GM21619 (cell line): ENCODE measurements around the gene OR4N2.
"Not testable (repeated sequence)": the region's sequence is repeated elsewhere in the genome, so short reads cannot be mapped to it uniquely, and the experiment has no call there.

Experiments
- ATAC-seq: cut with Tn5 transposase; IDR thresholded peaks from one replicate; pipeline ENCODE4 v1.9.1; 2021; ENCODE audit not compliant: unreplicated experiment

OR4N2 gene, protein sequence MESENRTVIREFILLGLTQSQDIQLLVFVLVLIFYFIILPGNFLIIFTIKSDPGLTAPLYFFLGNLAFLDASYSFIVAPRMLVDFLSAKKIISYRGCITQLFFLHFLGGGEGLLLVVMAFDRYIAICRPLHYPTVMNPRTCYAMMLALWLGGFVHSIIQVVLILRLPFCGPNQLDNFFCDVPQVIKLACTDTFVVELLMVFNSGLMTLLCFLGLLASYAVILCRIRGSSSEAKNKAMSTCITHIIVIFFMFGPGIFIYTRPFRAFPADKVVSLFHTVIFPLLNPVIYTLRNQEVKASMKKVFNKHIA

GRCh38 chr14:19803470-19803869, at the start of gene OR4N2:
OR4N2 (plus strand) TSS chr14:19803770; CDS start chr14:19827449, 23,679 bp downstream.
- not testable (repeated sequence) for ATAC-seq

GRCh38 chr14:19754172-19754571, 49.4 kb upstream of the OR4N2 start:
- ATAC-seq, result no peak

- not testable (repeated sequence) for ATAC-seq
These were observed 32.1 kb upstream of the OR4N2 start for GRCh38 chr14:19771491-19771890.

- no peak for ATAC-seq
These were observed 31.6 kb upstream of the OR4N2 start for GRCh38 chr14:19771895-19772430.

DNA sequence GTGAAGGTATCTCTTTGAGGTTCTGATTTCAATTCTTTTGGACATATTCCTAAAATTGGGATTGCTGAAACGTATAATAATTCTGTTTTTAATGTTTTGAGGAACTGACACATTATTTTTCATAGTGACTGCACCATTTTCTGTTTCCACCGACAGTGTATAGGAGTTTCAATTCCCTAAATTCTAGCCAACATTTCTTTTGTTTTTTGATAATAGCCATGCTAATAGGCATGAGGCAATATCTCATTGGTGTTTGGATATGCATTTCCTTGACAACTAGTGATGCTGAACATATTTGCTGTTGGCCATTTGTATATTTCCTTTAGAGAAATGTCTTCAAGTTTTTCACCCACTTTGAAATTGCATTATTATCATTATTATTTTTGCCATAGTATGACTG, 31.1 kb upstream of the OR4N2 start:
- ATAC-seq, result not testable (repeated sequence)

- not testable (repeated sequence) for ATAC-seq
These were observed 30.4 kb upstream of the OR4N2 start, which contains the start of gene OR4M1 for GRCh38 chr14:19773204-19773603. OR4M1 (plus strand) TSS chr14:19773504; CDS start chr14:19780323, 6,819 bp downstream.

GRCh38 chr14:19775587-19775986, 28.0 kb upstream of the OR4N2 start:
- ATAC-seq, result no peak

- not testable (repeated sequence) for ATAC-seq
These were observed 17.7 kb upstream of the OR4N2 start for GRCh38 chr14:19785848-19786247.

- not testable (repeated sequence) for ATAC-seq
These were observed 16.3 kb upstream of the OR4N2 start for GRCh38 chr14:19787318-19787717.

GRCh38 chr14:19788150-19788549, 15.4 kb upstream of the OR4N2 start:
- not testable (repeated sequence) for ATAC-seq

GRCh38 chr14:19796520-19797108, 7.0 kb upstream of the OR4N2 start:
- not testable (repeated sequence) for ATAC-seq

DNA sequence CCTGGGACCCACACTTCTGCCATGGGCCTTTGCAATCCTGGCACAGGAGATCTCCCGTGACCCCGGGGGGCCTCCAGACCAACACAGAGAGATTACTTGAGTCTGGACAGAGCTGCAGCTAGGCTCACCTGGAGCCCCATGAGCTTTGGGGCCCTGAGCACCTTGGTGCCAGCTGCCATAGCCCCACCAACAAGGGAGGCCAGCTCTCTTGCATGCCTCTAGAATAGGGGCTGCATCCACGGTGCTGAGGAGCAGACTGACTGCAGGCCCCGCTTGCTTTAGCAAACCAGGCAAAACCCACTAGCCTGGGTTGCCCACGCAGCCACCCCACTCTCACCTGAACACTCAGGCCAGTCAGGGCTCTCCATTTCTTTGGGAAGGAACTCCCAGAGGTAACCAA, 3.7 kb upstream of the OR4N2 start:
- no peak for ATAC-seq

- ATAC-seq, result no peak
These were observed 3.1 kb upstream of the OR4N2 start for GRCh38 chr14:19800282-19801117.

DNA sequence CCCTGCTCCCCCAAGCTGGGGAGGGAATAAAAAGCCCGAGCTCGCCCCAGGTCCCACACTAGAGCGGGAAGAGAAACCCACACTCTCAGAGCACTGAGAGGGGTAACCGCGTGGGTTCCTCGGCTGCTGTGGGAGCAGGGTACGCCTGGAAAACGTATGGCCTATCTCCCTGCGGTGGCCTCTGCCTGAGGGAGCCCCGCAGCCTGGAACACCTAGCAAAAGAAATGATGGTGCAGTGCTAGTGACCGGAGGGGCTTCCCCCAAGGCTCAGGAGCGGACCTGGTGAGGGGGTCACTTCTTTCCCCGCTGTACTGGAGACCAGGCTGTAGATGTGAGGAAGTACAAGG, 2.5 kb upstream of the OR4N2 start:
- ATAC-seq, result no peak

DNA sequence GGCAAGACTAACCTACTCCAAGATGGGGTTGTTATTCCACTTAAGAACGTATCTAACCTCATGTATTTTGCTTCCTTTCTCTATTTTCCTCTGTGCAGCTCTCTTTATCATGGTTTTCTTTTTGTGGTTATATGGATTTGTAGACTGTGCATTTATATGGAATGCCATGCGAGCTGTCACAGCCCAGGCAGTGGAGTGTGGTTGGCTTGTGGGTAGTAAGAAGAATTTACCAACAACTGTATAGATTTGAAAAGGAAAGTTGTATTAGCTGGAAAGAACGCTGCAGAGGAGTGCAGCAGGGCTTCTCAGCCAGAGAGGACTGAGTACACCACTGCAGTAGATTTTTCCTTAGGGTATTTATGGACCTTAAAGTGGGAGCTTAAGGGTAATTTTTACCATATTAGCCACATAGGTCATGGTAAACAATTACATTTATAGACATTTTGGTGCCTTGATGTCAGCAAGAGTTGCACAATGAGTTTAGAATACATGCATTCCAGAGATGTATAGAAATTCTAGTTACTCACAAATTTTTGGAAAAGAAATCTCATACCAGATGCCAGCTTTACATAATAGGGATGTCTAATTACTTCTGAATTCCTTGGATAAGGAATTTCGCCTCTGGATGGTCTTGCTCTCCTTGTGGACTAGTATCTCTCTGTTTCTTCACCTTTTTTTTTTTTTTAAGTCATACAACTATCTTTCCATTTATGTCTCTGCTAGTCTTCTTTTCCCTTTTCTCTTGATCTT, 9.8 kb downstream of the OR4N2 start:
- not testable (repeated sequence) for ATAC-seq

- not testable (repeated sequence) for ATAC-seq
These were observed 16.3 kb downstream of the OR4N2 start for GRCh38 chr14:19819879-19820278.

DNA sequence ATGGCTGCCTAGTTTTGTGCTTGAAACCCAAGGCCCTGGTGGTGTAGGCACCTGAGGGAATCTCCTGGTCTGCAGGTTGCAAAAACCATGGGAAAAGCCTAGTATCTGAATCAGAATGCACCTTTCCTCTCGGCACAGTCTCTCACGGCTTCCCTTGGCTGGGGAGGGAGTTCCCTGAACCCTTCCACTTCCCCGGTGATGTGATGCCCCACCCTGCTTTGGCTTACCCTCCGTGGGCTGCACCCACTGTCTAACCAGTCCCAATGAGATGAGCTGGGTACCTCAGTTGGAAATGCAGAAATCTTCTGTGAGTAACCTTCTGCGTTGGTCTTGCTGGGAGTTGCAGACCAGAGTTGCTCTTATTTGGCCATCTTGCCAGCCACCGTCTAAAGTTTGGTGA, 17.4 kb downstream of the OR4N2 start:
- ATAC-seq, result not testable (repeated sequence)

- no peak for ATAC-seq
These were observed 19.6 kb downstream of the OR4N2 start for GRCh38 chr14:19823178-19823577.

GRCh38 chr14:19823765-19824164, 20.2 kb downstream of the OR4N2 start:
- ATAC-seq, result no peak

- ATAC-seq, result not testable (repeated sequence)
These were observed 24.2 kb downstream of the OR4N2 start for GRCh38 chr14:19827626-19828244.
